PFSK-1 (cell line): ENCODE measurements around the gene TBC1D22B.

Experiments used
- FOXP2 ChIP-seq: optimal IDR thresholded peaks from 2 replicates; pipeline ENCODE3; 2011; ENCODE audit warnings: borderline replicate concordance, control low read depth, inconsistent platforms; ENCODE audit not compliant: insufficient read depth; ENCODE audit errors: extremely low read length, extremely low read depth
- POLR2AphosphoS5 ChIP-seq: IDR thresholded peaks from 2 replicates; pipeline ENCODE4 v1.6.1; 2012; ENCODE audit warnings: low read depth, mild to moderate bottlenecking, control low read depth, low read length, moderate library complexity
- SIN3A ChIP-seq: IDR thresholded peaks from 2 replicates; pipeline ENCODE4 v1.6.1; 2012; ENCODE audit warnings: mild to moderate bottlenecking, low read length, moderate library complexity, borderline replicate concordance; ENCODE audit not compliant: insufficient read depth
- TAF1 ChIP-seq: IDR thresholded peaks from 2 replicates; pipeline ENCODE4 v1.6.1; 2012; ENCODE audit warnings: low read length, control low read depth, borderline replicate concordance; ENCODE audit not compliant: insufficient read depth
- TF ChIP-seq, protein P1 (sequence below), 2 experiments: IDR thresholded peaks; 2 replicates each; pipeline versions ENCODE4 v1.6.1 to v1.8.0; 2011 to 2012; ENCODE audit warnings: low read depth in 2 of 2, low read length in 2 of 2, control low read depth in 1 of 2, inconsistent platforms in 1 of 2, mild to moderate bottlenecking in 1 of 2, moderate library complexity in 1 of 2; ENCODE audit not compliant: insufficient read depth in 1 of 2

The TBC1D22B gene

DNA sequence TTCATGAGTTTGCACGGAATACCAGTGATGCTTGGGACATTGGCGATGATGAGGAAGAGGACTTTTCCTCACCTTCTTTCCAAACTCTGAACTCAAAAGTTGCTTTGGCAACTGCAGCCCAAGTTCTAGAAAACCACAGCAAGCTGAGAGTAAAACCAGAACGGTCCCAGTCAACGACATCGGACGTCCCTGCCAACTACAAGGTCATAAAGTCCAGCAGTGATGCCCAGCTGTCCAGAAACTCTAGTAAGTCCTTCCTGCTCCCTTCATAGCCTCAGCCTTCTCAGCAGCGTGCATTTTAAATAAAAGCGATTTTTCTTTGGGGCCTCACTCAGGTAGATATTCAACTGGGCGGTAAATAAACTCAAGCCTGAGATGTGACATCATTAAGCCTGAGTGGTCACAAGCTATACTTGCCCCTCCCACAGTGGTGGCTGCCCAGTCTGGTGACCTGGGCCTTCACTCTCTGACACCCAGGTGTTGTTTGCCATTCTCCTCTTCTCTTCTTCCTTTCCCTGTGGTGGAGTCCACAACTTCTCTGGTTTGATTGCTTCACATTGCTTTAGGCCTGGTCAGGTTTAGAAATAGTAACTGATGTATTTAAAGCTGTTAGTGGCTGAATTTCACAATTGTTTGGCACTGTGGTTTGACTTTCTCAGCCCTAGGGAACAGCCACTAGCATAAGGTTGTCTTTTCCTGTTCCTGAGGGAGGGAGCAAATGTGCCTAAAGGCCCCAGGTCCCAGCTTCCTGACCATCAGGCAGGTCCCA, 22.0 kb downstream of the TBC1D22B start:
- TF ChIP-seq SIN3A, result no peak

DNA sequence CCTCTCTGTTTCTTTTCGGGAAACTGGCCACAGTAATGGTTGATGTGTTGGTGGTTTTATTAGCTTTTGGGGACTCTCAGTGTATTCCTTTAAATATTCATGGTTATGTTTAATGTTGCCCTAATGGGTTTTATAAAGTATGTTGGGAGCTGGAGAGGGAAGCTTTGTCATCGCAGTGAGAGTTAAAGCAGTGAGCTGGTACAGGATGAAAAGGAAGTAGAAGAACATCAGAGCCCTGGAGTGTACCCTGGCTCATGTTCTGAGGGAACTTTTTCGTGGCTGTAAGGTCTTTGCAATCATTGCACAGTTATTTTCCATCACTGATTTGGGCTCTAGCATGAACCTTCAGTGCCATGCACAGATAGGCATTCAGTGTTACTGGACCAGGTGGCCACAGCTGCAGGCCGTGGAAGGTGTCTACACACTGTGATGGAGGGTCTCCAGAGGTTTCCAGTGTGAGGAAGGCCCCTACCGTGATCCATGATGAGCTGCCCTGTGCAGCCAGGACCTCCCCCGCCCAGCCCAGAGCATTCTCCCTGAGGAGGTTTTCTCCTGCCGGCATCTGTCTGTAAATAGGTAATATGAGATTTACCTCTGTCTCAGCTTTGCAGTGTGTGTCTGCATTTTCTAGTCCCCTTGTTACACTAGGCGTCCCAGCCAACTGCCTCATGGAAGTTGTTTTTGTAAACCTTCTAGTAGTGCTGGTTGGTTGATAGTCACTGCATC, 22.8 kb downstream of the TBC1D22B start:
- TF ChIP-seq POLR2AphosphoS5 (no peak), SIN3A (no peak), FOXP2 (no peak), TAF1 (no peak)
- TF ChIP-seq, protein P1, sequence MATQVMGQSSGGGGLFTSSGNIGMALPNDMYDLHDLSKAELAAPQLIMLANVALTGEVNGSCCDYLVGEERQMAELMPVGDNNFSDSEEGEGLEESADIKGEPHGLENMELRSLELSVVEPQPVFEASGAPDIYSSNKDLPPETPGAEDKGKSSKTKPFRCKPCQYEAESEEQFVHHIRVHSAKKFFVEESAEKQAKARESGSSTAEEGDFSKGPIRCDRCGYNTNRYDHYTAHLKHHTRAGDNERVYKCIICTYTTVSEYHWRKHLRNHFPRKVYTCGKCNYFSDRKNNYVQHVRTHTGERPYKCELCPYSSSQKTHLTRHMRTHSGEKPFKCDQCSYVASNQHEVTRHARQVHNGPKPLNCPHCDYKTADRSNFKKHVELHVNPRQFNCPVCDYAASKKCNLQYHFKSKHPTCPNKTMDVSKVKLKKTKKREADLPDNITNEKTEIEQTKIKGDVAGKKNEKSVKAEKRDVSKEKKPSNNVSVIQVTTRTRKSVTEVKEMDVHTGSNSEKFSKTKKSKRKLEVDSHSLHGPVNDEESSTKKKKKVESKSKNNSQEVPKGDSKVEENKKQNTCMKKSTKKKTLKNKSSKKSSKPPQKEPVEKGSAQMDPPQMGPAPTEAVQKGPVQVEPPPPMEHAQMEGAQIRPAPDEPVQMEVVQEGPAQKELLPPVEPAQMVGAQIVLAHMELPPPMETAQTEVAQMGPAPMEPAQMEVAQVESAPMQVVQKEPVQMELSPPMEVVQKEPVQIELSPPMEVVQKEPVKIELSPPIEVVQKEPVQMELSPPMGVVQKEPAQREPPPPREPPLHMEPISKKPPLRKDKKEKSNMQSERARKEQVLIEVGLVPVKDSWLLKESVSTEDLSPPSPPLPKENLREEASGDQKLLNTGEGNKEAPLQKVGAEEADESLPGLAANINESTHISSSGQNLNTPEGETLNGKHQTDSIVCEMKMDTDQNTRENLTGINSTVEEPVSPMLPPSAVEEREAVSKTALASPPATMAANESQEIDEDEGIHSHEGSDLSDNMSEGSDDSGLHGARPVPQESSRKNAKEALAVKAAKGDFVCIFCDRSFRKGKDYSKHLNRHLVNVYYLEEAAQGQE (IDR thresholded peaks at IDR 0.05; ENCODE audit: insufficient read depth in 1 of 2, low read depth in 2 of 2, low read length in 2 of 2), result no peak

DNA sequence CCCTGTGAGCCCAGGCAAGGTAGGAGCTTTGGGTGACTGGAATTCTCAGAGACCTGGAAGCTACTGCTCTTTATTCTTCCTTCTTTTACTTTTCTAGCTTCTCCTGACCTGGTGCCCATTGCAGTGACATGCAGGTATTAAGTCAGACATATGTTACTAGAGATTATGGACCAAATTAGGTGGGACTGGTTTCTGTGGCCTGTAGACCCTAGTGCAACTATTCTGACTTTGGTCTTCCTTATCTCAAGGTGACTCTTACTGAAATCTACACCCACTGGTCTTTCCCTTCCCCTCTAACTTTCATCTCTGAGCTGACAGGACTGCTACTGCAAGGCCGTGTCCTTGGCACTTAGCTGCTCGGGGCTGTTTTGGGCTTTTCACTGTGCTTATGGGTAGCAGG, 24.8 kb downstream of the TBC1D22B start:
- TF ChIP-seq FOXP2, result no peak

DNA sequence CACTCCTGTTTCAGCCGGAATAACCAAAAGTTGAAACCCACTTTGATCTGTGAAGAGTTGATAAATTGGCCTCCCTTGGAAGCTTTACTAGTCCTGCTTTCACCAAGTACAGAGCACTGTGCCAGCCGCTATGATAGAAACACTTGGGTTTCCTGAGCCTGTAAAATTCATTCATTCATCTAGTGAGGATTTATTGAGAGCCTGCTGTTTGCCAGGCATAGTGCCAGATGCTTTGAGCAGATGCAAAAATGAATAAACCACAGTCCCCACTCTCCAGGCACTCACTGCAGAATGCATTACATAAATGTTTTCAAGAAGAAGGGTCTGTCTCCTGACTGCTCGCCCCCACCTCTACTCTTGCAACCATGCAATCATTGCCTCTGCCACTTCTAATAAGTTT, 25.7 kb downstream of the TBC1D22B start:
- TF ChIP-seq, protein P1 (IDR thresholded peaks at IDR 0.05; ENCODE audit: insufficient read depth in 1 of 2, low read depth in 2 of 2, low read length in 2 of 2), result no peak
- TF ChIP-seq TAF1 (no peak), SIN3A (no peak), FOXP2 (no peak), POLR2AphosphoS5 (no peak)

DNA sequence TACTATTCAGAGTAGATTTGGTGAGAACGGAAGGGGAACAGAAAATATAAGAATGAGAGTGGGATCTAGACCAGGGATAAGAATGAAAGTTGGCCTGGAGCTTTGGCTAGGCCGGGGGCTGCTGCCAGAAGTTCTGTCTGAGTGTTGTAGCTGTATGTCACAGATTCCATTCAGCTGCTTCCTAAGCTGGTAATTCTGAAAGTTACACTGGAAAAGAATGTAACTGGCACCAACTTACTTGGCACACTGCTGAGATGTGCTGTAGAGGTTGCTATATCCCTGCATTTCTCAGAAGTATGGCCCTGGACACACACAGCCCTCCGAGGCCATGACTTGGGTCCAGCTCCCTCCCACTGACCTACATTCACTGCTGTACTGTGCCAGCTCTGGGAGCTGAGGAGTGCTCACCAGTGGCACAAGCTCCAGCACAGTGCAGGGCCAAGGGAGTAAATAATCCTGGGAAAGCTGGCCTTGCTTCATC, 26.1 kb downstream of the TBC1D22B start:
- TF ChIP-seq TAF1 (no peak), POLR2AphosphoS5 (no peak), FOXP2 (no peak), SIN3A (no peak)
- TF ChIP-seq, protein P1 (IDR thresholded peaks at IDR 0.05; ENCODE audit: insufficient read depth in 1 of 2, low read depth in 2 of 2, low read length in 2 of 2), result no peak

DNA sequence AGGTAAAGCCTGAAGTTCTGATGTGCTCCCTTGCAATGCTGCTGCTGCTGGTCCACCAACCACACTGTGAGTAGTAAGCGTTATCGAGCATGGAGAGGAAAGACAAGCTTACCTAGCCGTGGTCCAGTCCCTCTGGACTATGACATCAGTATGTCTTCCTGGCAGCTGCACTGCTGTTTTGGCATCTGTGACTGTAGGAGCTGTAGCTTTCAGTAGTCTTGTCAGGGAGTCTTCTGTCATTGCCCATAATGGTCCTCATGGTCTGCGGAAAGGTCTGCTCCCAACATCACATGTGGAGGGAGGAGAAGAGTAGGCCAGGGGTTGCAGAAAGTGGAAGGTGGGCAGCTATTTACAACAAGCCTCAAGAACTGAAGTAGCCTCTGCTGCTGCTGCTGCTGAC, 27.2 kb downstream of the TBC1D22B start:
- TF ChIP-seq, protein P1 (IDR thresholded peaks at IDR 0.05; ENCODE audit: insufficient read depth in 1 of 2, low read depth in 2 of 2, low read length in 2 of 2), result no peak
- TF ChIP-seq SIN3A (no peak), TAF1 (no peak), FOXP2 (no peak), POLR2AphosphoS5 (no peak)
